HG03439 (cell line): ENCODE results near the gene SPG7.

Experiments
- ATAC-seq: cut with Tn5 transposase; IDR thresholded peaks from one replicate; pipeline ENCODE4 v1.9.1; 2021; ENCODE audit warnings: mild to moderate bottlenecking, moderate library complexity; ENCODE audit not compliant: unreplicated experiment

SPG7 gene

DNA sequence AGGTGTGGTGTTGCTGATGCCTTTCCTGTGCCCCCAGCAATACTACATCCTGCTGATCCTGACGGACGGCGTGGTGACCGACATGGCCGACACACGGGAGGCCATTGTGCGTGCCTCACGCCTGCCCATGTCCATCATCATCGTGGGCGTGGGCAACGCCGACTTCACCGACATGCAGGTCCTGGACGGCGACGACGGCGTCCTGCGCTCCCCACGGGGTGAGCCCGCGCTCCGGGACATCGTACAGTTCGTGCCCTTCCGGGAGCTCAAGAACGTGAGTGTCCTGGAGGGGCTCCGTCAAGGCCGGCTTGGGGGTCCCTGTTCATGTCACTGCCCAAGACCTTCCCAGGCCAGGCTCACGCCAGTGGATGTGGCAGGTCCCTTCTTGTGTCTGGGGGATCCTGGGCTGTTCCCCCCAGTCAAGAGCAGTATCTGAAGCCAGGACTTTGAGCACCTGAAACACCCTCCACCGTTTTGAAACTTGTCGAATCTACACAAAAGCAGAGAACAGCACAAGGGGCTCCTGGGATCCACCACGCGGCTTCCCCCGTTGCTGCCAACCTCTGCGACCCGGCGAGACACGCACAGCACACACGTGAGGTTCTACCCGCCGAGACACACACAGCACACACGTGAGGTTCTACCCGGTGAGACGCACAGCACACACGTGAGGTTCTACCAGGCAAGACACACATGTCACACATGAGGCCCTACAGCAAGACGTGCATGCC is 87.3 kb downstream of the SPG7 start:
- ATAC-seq, result no peak

- no peak for ATAC-seq
These were observed 88.0 kb downstream of the SPG7 start for GRCh38 chr16:89596061-89596689.

DNA sequence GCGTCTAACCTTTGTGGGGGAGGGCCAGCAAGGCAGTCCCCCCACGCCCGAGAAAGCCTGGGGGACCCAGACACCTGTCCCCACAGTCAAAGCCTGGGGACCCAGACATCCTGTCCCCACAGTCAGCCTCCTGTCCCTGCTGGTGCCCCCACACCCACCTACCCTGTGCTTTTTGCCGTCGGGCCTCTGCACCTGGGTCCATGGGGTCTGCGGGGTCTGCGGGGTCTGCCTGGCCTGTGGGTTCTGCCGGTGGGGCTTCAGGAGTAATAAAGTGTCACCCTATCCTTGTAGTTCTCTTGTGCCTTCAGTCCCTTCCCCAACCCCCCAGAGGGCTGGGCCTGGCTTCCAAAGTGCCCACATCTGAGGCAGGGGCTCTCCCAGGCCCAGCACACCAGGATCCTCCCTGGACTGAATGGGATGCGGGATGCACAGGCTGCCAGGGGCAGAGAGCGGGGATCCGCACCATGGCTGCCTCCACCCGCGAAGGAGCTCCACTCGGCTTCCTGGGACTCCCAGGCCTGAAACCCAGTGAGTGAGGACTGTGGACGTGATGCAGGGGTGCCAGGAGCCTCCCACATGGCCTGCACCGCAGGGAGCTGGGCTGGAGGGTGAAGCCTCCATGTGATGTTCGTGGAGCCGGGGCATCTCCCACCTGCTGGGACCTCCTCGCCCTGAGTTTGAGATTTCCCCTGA is 88.9 kb downstream of the SPG7 start:
- ATAC-seq, result no peak

DNA sequence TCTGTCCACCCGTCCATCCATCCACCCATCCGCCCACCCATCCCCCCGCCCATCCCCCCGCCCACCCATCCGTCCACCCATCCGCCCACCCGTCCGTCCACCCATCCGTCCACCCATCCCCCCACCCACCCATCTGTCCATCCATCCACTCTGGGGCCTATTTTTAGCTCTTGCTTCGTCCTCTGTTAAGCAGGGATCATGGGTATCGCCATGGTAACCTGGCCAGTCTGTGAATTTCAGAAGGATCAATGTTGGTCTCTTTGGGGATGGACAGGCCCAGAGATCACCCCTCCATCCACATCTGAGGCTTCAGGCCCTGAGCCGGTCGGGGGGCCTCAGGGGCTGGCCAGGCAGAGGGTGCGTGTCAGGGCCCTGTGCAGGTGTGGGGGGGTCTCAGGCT is 90.0 kb downstream of the SPG7 start:
- no peak for ATAC-seq

DNA sequence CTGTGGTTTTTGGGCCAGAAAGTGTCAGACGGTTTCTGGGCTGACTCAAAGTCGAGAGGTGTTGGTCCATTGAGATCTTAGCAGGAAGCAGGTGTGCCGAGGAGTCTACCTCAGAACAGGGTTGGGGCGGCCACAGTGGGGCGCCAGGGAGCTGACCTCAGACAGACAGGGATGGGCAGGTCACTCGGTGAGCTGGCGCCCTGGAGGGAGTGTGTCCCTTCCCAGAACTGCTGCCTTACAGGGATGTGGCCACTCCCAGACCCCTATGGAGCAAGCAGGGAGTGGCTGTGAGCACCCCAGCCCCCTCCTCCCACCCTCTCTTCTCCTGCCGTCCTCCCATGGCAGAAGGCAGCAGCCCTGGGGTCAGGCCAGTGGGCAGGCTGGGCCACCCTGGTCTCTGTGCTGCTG is 91.3 kb downstream of the SPG7 start:
- no peak for ATAC-seq

DNA sequence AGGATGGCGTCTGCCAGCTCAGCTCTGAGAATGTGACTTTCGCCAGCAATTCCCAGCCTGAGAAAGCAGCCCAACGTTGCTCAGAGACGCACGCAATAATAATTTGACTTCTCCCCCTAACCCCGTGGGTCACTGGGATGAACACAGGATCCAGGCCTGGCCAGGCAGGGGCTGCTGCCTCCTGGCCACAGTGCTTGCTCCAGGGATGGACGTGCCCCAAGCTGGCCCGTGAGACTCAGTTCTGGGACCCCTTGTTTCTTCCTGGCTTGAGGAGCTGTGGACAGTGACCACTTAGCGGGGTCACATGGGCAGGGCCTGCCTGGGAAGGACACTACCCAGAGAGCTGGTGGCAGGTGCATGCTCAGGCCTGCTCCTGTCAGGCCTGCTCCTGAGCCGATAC is 91.7 kb downstream of the SPG7 start:
- ATAC-seq, result no peak

GRCh38 chr16:89600427-89600826 is 92.2 kb downstream of the SPG7 start:
- no peak for ATAC-seq

DNA sequence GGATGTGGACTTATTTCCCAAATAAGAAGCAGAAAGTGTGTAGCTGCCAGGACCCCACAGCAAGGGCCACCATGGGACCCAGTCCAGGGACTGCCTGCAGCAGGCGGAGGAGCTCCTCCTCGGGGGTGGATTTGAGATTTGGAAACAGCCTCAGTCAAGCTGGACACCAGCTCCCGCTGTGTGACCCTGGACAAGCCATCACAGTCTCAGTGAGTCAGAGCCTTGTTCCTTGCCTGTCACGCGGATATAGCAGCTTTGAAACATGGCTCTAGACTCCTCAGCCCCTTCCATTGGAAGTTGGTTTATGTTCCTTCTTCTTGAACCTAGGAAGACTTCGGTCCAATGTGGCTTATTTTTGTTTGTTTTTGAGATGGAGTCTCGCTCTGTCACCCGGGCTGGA is 92.8 kb downstream of the SPG7 start:
- no peak for ATAC-seq

GRCh38 chr16:89601906-89602272 is 93.7 kb downstream of the SPG7 start:
- no peak for ATAC-seq

GRCh38 chr16:89602273-89602951 is 94.2 kb downstream of the SPG7 start:
- ATAC-seq, result no peak

DNA sequence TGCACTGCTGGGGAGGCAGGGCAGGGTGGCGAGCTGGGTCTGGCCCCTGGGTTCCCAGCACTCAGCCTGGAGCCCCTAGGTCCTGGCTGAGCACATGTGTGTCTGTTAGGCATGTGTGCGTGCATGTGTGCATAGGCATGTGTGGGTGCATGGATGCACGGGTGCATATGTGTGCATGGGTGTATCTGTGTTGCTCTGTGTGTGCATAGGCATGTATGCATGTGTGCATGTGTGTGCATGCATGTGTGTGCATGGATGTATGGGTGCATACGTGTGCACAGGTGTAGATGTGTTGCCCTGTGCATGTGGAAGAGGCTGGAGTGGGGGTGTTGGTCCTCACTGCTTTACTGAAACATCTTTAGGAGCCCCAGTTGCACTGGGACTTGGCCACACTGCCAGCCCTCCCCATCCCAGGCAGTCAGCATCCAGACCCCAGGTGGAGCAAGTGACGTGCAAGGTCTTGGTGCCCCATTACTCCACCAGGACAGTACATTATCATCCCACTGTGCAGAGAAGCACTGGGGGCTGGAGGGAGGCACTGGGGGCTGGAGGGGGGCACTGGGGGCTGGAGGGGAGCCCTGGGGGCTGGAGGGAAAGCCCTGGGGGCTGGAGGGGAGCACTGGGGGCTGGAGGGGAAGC is 94.9 kb downstream of the SPG7 start:
- ATAC-seq, result no peak

DNA sequence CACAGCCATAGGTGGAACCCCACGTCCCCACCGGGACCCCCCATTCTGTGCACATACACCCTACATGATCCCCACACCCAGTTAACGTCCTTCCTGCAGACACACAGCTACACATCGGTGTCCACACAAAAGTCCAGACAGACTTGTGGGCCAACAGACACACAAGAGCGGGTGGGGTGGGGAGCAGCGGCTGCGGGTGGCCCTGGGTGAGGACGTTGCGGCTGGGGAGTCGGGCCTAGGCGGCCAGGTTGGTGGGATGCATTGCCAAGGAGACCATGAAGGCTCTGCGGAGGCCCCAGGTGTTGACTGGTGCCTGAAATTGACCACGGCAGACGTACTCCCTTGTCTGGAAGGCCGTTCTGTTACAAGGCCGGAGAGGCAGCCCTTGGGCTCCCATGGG is 96.6 kb downstream of the SPG7 start:
- no peak for ATAC-seq

GRCh38 chr16:89605186-89605970 is 97.2 kb downstream of the SPG7 start:
- ATAC-seq, result no peak

GRCh38 chr16:89606006-89606405 is 97.8 kb downstream of the SPG7 start:
- no peak for ATAC-seq
